ENCODE measurements around the gene COL7A1.

DNA sequence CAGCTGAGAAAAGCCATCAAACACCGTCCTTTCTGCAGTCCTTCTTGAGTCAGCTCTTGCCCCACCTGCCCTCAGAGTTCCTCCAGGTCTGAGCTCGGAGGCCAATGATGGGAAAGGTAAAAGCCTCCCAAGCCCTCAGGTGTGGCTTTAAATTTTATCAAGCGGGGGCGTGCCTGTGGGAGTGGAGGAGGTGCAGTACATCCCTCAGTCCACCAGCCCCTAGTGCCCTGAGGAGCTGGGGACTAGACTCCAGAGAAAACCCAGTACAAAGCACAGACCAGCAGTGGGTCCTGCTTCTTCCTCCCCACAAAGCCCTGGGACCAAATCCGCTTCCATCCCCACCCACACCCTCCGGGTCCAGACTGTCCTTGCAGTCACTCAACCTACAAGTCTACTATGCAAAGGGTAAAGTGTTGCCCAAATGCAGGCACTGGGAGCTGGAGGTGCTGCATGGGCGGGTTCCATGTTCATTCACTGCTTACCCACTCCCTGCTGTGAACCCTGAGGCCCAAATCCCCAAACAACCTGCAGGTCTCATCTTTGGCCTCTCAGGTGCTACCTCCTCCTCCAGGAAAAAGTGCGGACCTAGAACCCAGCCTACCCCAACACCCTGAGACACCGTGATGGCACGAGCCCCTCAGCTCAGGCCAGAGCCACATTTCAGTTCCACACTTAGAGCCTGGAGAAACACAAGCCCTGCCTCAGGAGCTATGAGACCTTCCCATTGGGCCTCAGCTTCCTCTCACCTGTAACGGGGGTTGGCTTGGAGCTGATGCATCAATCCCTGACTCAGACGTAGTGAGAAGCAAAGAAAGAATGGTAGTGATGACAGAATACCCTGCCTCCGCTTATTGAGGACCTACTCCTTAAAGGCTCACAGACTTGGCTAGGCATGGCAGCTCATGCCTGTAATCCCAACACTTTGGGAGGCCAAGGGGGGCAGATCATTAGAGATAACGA lies 41.0 kb downstream of the COL7A1 start:
- no peak for TF ChIP-seq RFX5 (IDR thresholded peaks at IDR 0.05; ENCODE audit: borderline replicate concordance, low read depth, low read length)
- no peak for TF ChIP-seq POLR2AphosphoS5 (IDR thresholded peaks at IDR 0.05; ENCODE audit: low read depth, low read length)
- TF ChIP-seq JUND (IDR thresholded peaks at IDR 0.05; ENCODE audit: low read length), result no peak
- TF ChIP-seq CEBPB (IDR thresholded peaks at IDR 0.05; ENCODE audit: low read depth, low read length), result no peak
- no peak for TF ChIP-seq FOSL1 (IDR thresholded peaks at IDR 0.05; ENCODE audit: insufficient read depth, low read depth, low read length)

All from H1 (cell line).